IMR-90 (cell line): ENCODE data around the gene TIAM1. TPM values are rescaled to one million over a fixed set of nuclear protein-coding genes. Genes with fewer than 3 reads are reported as not detected.

ENCODE experiments used
- ATAC-seq: fragments of 200-7000 bp; cut with Tn5 transposase; 2 replicates; pipeline ENCODE4 v1.9.1; 2020; ENCODE audit warnings: low read depth, mild to moderate bottlenecking, moderate library complexity
- BruUV-seq: library from RNA; stranded (reverse); fragments of 400-500 nt; replicated peaks from 2 replicates; lab custom pipeline; 2021; lab: Mats Ljungman, UMichigan
- CTCF ChIA-PET: fragments of 300-600 bp; formaldehyde crosslinking; extraction: SDS; loops from one replicate; lab custom pipeline; 2021; ENCODE audit warnings: antibody characterized with exemption; lab: Yijun Ruan, JAX
- POLR2A ChIA-PET: fragments of 300-600 bp; sonication (Branson Sonifier 250); formaldehyde crosslinking; loops from one replicate; lab custom pipeline; 2022; ENCODE audit warnings: antibody characterized with exemption; ENCODE audit not compliant: unreplicated experiment; lab: Charles Lee
- DNase-seq: peaks from one replicate; pipeline ENCODE4 v3.0.0; 2013
- H2AFZ ChIP-seq: replicated peaks from 2 replicates; pipeline ENCODE3; 2013; ENCODE audit warnings: low read length, mild to moderate bottlenecking; ENCODE audit not compliant: poor library complexity
- H2AK5ac ChIP-seq: 2 replicates; pipeline ENCODE4 v1.6.1; 2013; ENCODE audit warnings: low read depth, low read length, inconsistent platforms
- H2AK9ac ChIP-seq: replicated peaks from 2 replicates; pipeline ENCODE3; 2013; ENCODE audit warnings: mild to moderate bottlenecking, low read depth, low read length, moderate library complexity; ENCODE audit not compliant: poor library complexity
- H2BK120ac ChIP-seq: 2 replicates; pipeline ENCODE4 v1.6.1; 2013; ENCODE audit warnings: low read depth, low read length, inconsistent platforms
- H2BK15ac ChIP-seq: 3 replicates; pipeline ENCODE4 v1.6.1; 2013; ENCODE audit warnings: low read depth, low read length, inconsistent platforms
- H2BK20ac ChIP-seq: 2 replicates; pipeline ENCODE4 v1.6.1; 2013; ENCODE audit warnings: low read depth, mild to moderate bottlenecking, inconsistent platforms, low read length, moderate library complexity
- H2BK5ac ChIP-seq: 2 replicates; pipeline ENCODE4 v1.6.1; 2013; ENCODE audit warnings: mild to moderate bottlenecking, low read depth, low read length, inconsistent platforms; ENCODE audit not compliant: poor library complexity, severe bottlenecking
- H3K14ac ChIP-seq: replicated peaks from 2 replicates; pipeline ENCODE4 v1.6.1; 2013; ENCODE audit warnings: low read depth, low read length, inconsistent platforms
- H3K18ac ChIP-seq: 2 replicates; pipeline ENCODE4 v1.6.1; 2013; ENCODE audit warnings: low read depth, low read length, control low read depth
- H3K23ac ChIP-seq: 2 replicates; pipeline ENCODE4 v1.6.1; 2013; ENCODE audit warnings: low read depth, low read length, inconsistent platforms
- H3K27ac ChIP-seq: 2 replicates; pipeline ENCODE4 v1.5.1; 2013; ENCODE audit warnings: mild to moderate bottlenecking, control low read depth, low read length; ENCODE audit not compliant: insufficient read depth
- H3K27me3 ChIP-seq: 2 replicates; pipeline ENCODE4 v1.6.1; 2013; ENCODE audit warnings: low read length; ENCODE audit not compliant: control insufficient read depth, insufficient read depth
- H3K36me3 ChIP-seq: 2 replicates; pipeline ENCODE4 v1.6.1; 2013; ENCODE audit warnings: low read length, mixed read lengths; ENCODE audit not compliant: control insufficient read depth, insufficient read depth
- H3K4ac ChIP-seq: 2 replicates; pipeline ENCODE4 v1.6.1; 2013; ENCODE audit warnings: low read depth, low read length, inconsistent platforms
- H3K4me1 ChIP-seq: 2 replicates; pipeline ENCODE4 v1.6.1; 2013; ENCODE audit warnings: low read length, mixed read lengths; ENCODE audit not compliant: control insufficient read depth, insufficient read depth
- H3K4me2 ChIP-seq: 2 replicates; pipeline ENCODE4 v1.6.1; 2013; ENCODE audit warnings: low read depth, mild to moderate bottlenecking, control low read depth, low read length, moderate library complexity
- H3K4me3 ChIP-seq: 2 replicates; pipeline ENCODE4 v1.5.1; 2013; ENCODE audit warnings: low read depth, mild to moderate bottlenecking, control low read depth, low read length, moderate library complexity; ENCODE audit not compliant: insufficient read depth
- H3K56ac ChIP-seq: 2 replicates; pipeline ENCODE4 v1.6.1; 2013; ENCODE audit warnings: low read length, inconsistent platforms; ENCODE audit not compliant: insufficient read depth; ENCODE audit errors: extremely low read depth
- H3K79me1 ChIP-seq, 2 experiments: 2 replicates each; pipeline ENCODE4 v1.6.1; 2013; ENCODE audit warnings: low read length in 2 of 2, inconsistent platforms in 1 of 2, low read depth in 1 of 2
- H3K9ac ChIP-seq: 2 replicates; pipeline ENCODE4 v1.6.1; 2013; ENCODE audit warnings: low read depth, low read length, control low read depth
- H3K9me1 ChIP-seq: 2 replicates; pipeline ENCODE4 v1.6.1; 2013; ENCODE audit warnings: low read length, inconsistent platforms; ENCODE audit not compliant: insufficient read depth
- H3K9me3 ChIP-seq: 2 replicates; pipeline ENCODE4 v1.6.1; 2013; ENCODE audit warnings: low read length; ENCODE audit not compliant: control insufficient read depth, insufficient read depth
- H4K20me1 ChIP-seq: 2 replicates; pipeline ENCODE4 v1.6.1; 2013; ENCODE audit warnings: low read length, inconsistent platforms; ENCODE audit not compliant: insufficient read depth
- H4K5ac ChIP-seq: 2 replicates; pipeline ENCODE4 v1.6.1; 2013; ENCODE audit warnings: mild to moderate bottlenecking, low read depth, low read length, control low read depth
- H4K8ac ChIP-seq, 2 experiments: 2 replicates each; pipeline ENCODE4 v1.6.1; 2013; ENCODE audit warnings: low read depth in 2 of 2, low read length in 2 of 2, control low read depth in 1 of 2, inconsistent platforms in 1 of 2
- H4K91ac ChIP-seq: 2 replicates; pipeline ENCODE4 v1.6.1; 2013; ENCODE audit warnings: low read depth, low read length, inconsistent platforms; ENCODE audit not compliant: insufficient read depth
- BHLHE40 ChIP-seq: fragments of 150-350 bp; IDR thresholded peaks from 2 replicates; pipeline ENCODE4 v1.6.1; 2016; ENCODE audit warnings: mild to moderate bottlenecking, low read depth, low read length
- ELK1 ChIP-seq: fragments of 150-350 bp; IDR thresholded peaks from 2 replicates; pipeline ENCODE4 v1.6.1; 2016; ENCODE audit warnings: low read depth, mild to moderate bottlenecking, low read length, moderate library complexity, borderline replicate concordance
- MAFK ChIP-seq: IDR thresholded peaks from 2 replicates; pipeline ENCODE4 v1.6.1; 2012; ENCODE audit warnings: low read depth, low read length, improper control_type of control experiment
- MXI1 ChIP-seq: IDR thresholded peaks from 2 replicates; pipeline ENCODE4 v1.6.1; 2012; ENCODE audit warnings: low read depth, mild to moderate bottlenecking, low read length, moderate library complexity, borderline replicate concordance
- NFE2L2 ChIP-seq: fragments of 150-350 bp; IDR thresholded peaks from 2 replicates; pipeline ENCODE4 v1.6.1; 2016; ENCODE audit warnings: low read depth, mild to moderate bottlenecking, low read length
- dilution Hi-C: fragments of 300-500 bp; cut with HindIII; formaldehyde crosslinking; loops from one replicate; pipeline ENCODE4 v1.14.3; 2018; ENCODE audit warnings: low sequenced_read_pairs; ENCODE audit not compliant: unreplicated experiment
- in situ Hi-C: fragments of 300-500 bp; cut with MboI; formaldehyde crosslinking; loops from 3 replicates; pipeline ENCODE4 v1.14.3; 2019; ENCODE audit warnings: low sequenced_read_pairs, inconsistent platforms, mixed read lengths
- intact Hi-C: fragments of 100-400 bp; cut with micrococcal nuclease; formaldehyde crosslinking; loops from 2 replicates; pipeline ENCODE4 v1.10.0; 2022
- polyA plus RNA-seq, 3 experiments: library from polyadenylated mRNA; depleted of rRNA; stranded (reverse); fragments of >200 nt; gene quantifications; 2 replicates each; pipeline ENCODE4 v1.2.3, GENCODE V29; 2012; ENCODE audit warnings: low replicate concordance in 1 of 3
- total RNA-seq: library from RNA; depleted of rRNA; stranded (reverse); fragments of >200 nt; gene quantifications from 2 replicates; pipeline ENCODE4 v1.2.3, GENCODE V29; 2012

The TIAM1 gene
- total and polyA plus RNA-seq, 2 of the 4 experiments (the other 2 are of a cell fraction), result 2.9 to 9.3 TPM

- Histone ChIP-seq H2AK9ac (no peak overlapping the region), H3K4me1 (no peaks in the 10 kb centered on the region; the same call in 1 of the 2 replicates), H3K79me1 (no peaks in the 10 kb centered on the region), H3K18ac (no peak overlapping the region), H2BK5ac (no peak overlapping the region), H3K9ac (no peak overlapping the region), H3K9me3 (no peaks in the 10 kb centered on the region), H3K4me3 (no peak overlapping the region), H3K9me1 (0 out of 2 replicates have a peak, but pooled peaks cover 2% of the 10 kb centered on the region), H2BK120ac (no peak overlapping the region), H4K5ac (no peak overlapping the region), H4K8ac (no peak overlapping the region), H4K20me1 (no peaks in the 10 kb centered on the region), H4K91ac (no peak overlapping the region), H3K56ac (no peak overlapping the region), H3K23ac (no peak overlapping the region), H3K27me3 (no peaks in the 10 kb centered on the region), H3K4me2 (no peak overlapping the region), H2BK20ac (no peak overlapping the region), H3K36me3 (no peaks in the 10 kb centered on the region), H2BK15ac (no peak overlapping the region), H3K14ac (no peak overlapping the region), H2AK5ac (no peak overlapping the region), H3K4ac (no peak overlapping the region), H3K27ac (no peak overlapping the region), H2AFZ (no peak overlapping the region)
- in situ Hi-C loops (no loop called here), dilution Hi-C loops (no loop called here), intact Hi-C loops (no loop called here)
- ATAC-seq (no peak), DNase-seq (no peak)
- TF ChIP-seq MAFK (no peak), NFE2L2 (no peak), ELK1 (no peak), MXI1 (no peak), BHLHE40 (no peak)
- CTCF ChIA-PET, result no interaction called here
- no TSS peak for BruUV-seq
- POLR2A ChIA-PET, result no interaction called here
These were observed 203.4 kb downstream of the TIAM1 start for GRCh38 chr21:31140676-31141075.
